ENCODE data around the gene CFAP58.

CFAP58 gene

DNA sequence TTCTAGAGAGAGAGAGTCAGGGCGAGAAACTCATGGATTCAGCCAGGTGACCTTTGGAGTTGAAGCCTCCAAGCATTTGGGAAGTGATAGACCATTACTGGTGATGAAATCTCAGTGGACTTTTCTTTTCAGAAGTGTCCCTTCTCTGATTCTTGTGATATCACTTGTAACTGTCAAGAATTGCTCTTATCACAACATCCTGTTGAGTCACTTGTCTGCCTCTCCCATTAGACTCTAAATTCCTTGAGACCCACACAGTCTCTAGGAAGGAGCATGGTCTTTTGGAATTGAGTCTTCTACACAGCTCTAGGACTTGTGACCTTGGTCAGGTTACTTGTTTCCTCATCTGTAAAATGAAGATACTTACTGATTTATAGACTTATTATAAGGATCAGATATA is 81.0 kb downstream of the CFAP58 start:
- no peak for TF ChIP-seq FOXP2 (optimal IDR thresholded peaks at IDR 0.05; ENCODE audit: borderline replicate concordance, extremely low read depth, extremely low read length, insufficient read depth)

DNA sequence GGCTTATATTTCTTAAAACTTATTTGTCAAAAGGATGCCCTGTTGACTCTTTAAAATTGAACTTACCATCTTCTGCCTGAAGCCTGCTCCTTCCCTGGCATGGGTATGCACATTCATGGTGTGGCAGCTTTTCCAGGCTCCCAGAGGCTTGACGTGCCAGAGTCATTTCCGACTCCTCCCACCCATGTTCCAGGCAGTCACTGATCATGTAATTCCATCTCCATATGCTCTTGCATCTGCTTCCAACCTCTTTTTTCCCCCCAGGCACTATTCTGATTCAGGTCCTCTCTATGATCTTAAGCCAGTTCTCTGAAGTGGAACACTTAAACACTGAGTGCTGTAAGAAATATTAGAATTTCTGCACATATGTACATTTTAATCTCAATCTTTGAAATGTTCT is 82.2 kb downstream of the CFAP58 start:
- no peak for TF ChIP-seq REST (IDR thresholded peaks at IDR 0.05; ENCODE audit: insufficient read depth in 1 of 2, low read depth in 2 of 2, low read length in 2 of 2)

DNA sequence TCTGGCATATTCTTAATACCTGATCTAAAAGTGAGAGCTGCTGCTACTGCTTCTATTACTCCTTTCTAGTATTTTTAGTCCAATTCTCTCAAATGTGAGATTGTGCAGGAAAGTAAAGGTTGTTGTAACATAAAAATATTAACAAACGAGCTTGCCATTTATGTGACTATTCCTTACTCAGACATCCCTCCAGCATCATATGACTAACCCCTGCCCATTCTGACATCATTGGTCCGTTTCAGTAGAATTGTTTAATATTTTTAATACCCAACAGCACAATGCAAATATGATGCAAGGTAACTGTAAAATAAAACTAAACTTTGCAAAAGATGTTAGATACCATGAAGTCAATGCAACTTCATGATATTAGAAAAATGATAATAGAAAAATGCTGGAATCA is 83.6 kb downstream of the CFAP58 start:
- TF ChIP-seq FOXP2 (optimal IDR thresholded peaks at IDR 0.05; ENCODE audit: borderline replicate concordance, extremely low read depth, extremely low read length, insufficient read depth) (no peak), POLR2AphosphoS5 (IDR thresholded peaks at IDR 0.05; ENCODE audit: low read depth, low read length) (no peak), SIN3A (IDR thresholded peaks at IDR 0.05; ENCODE audit: borderline replicate concordance, insufficient read depth, low read length) (no peak), REST (IDR thresholded peaks at IDR 0.05; ENCODE audit: insufficient read depth in 1 of 2, low read depth in 2 of 2, low read length in 2 of 2) (no peak), TAF1 (IDR thresholded peaks at IDR 0.05; ENCODE audit: borderline replicate concordance, insufficient read depth, low read length) (no peak)

DNA sequence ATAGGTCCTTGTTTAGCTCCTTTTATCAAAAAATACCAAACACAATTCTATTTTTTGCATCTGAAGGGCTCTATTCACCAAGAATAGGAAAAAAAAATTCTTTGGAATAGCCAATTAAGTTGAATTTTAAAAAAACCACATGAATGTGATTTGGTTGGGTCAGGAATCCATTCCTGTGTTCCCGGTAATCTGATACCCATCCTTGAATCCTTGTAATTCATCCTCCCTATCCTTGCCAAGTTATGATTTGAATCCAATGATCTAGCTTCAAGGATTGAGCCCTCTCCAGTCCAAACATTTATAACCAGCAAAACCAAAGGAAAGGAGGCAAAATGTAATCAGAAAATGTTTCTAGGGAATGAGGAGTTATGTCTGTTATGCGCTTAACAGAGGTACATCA is 86.6 kb downstream of the CFAP58 start:
- TF ChIP-seq FOXP2 (optimal IDR thresholded peaks at IDR 0.05; ENCODE audit: borderline replicate concordance, extremely low read depth, extremely low read length, insufficient read depth) = no peak
- TF ChIP-seq TAF1 (IDR thresholded peaks at IDR 0.05; ENCODE audit: borderline replicate concordance, insufficient read depth, low read length) = no peak
- no peak for TF ChIP-seq POLR2AphosphoS5 (IDR thresholded peaks at IDR 0.05; ENCODE audit: low read depth, low read length)
- TF ChIP-seq SIN3A (IDR thresholded peaks at IDR 0.05; ENCODE audit: borderline replicate concordance, insufficient read depth, low read length) = no peak
- no peak for TF ChIP-seq REST (IDR thresholded peaks at IDR 0.05; ENCODE audit: insufficient read depth in 1 of 2, low read depth in 2 of 2, low read length in 2 of 2)

DNA sequence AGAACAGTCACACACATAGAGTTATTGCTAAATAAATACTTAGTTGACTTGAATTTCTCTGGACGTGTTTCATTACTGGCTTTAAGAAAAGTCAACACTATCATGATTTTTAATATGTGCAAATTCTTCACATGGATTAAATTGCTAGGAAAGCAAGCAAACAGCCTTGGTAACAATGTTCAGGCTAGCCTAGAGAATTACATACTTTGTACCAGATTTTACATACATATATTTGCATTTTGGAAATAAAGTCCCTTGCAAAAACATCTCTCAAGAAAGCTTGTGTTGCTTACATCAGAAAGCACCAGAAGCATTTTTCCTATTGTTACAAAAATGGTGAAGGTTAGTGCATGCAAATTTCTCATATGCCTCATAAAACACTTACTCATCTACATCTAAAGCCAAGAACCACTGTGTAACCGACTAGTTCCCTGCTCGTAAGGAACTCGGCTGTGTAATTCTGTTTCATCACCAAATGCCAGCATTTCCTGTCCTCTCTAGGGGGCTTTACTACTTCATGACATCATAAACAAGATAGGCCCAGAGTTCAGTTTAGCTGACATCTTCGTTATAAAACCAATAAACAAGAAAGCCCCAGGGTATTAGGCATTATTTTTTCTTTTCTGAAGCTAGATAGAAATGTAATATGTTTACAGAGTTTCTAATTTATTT is 87.8 kb downstream of the CFAP58 start:
- TF ChIP-seq REST (IDR thresholded peaks at IDR 0.05; ENCODE audit: insufficient read depth in 1 of 2, low read depth in 2 of 2, low read length in 2 of 2) = no peak
- TF ChIP-seq FOXP2 (optimal IDR thresholded peaks at IDR 0.05; ENCODE audit: borderline replicate concordance, extremely low read depth, extremely low read length, insufficient read depth) = no peak
- no peak for TF ChIP-seq TAF1 (IDR thresholded peaks at IDR 0.05; ENCODE audit: borderline replicate concordance, insufficient read depth, low read length)
- no peak for TF ChIP-seq SIN3A (IDR thresholded peaks at IDR 0.05; ENCODE audit: borderline replicate concordance, insufficient read depth, low read length)
- no peak for TF ChIP-seq POLR2AphosphoS5 (IDR thresholded peaks at IDR 0.05; ENCODE audit: low read depth, low read length)
